Stimulated activated CD4-positive, alpha-beta T cell treated with anti-CD3 and anti-CD28 coated beads, Interleukin-1b, Interleukin-23, amount 100 ng/mL, for 24 hours (primary cell): ENCODE measurements around the gene DLGAP1.

ENCODE experiments used
- DNase-seq, 4 experiments: peaks; one replicate each; pipeline ENCODE4 v3.0.0-alpha.2; 2020; ENCODE audit warnings: low read depth in 4 of 4, low spot score in 1 of 4

DLGAP1 gene

GRCh38 chr18:3830604-3831003, 624.5 kb downstream of the DLGAP1 start:
- no peak for DNase-seq

- DNase-seq = no peak
Measured at GRCh38 chr18:3827236-3827845, 627.8 kb downstream of the DLGAP1 start.

DNA sequence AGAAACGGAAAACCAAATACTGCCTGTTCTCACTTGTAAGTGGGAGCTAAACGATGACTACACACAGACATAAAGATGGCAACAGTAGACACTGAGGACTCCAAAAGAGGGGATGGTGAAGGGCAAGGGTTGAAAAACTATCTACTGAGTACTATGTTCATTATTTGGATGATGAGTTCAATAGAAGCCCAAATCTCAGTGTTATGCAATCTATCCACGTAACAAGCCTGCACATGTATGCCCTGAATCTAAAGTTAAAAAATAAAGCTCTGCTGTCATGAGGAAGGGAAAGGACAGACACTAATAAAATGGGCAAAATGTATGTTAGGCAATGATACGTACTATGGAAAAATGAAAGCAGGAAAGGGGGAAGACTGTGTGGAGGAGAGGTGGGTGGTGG, 629.1 kb downstream of the DLGAP1 start:
- DNase-seq = no peak

DNA sequence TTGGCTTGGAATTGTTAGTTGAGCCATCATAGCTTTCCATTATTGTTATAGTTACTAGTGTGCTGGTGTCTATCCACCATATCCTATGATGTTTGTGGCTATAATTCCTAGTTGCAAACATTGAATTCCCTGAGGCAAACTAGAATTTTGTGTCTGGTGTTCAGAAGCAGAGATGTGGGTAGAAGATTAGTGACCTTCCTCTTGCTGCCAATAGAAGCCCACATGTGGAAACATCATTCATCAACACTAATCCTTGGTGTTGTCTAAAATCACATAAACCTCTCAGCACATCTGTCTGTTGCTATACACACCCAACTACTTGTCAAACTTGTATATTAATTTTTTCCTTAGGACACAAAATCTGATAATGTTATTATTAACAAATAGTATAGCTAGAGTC, 631.0 kb downstream of the DLGAP1 start:
- no peak for DNase-seq

- no peak for DNase-seq
Measured at GRCh38 chr18:3823073-3823472, 632.0 kb downstream of the DLGAP1 start.

DNA sequence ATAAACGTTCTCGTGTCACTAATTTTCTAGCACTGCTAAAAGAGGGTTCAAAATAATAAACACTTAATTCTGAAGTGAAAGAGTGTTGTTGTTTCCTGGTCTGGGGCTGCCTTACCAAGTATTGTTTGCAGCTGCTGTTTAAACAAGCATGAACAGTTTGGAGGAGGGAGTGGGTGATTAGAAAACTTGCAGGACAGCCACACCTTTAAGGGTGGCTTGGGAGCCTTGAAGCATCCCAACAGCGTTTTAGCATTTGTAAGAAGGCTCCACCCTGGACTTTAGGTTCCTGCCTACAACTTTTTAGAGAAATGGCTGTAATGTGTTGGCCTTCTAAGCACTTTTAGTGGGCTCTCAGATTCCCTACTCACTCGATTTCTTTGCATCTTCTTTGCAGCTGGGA, 633.6 kb downstream of the DLGAP1 start:
- DNase-seq = no peak

DNA sequence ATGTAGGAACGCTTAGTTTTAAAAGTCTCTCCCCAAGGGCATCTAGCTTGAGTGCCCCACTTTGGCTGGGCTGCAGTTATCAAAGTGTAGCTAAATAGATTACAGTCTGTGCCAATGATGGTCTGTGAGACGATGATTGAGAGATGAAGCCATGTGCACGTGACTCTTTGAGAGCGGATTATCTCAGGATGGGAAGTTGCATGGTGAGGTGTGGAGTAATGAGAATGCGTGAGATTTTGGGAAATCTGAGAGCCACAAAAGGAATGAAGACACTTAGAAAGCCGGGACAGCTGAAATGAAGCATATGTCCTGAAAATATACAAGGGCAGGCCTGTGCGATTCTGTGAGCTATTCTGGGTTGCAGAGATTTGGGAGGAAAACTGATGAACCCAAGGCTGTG, 635.1 kb downstream of the DLGAP1 start:
- no peak for DNase-seq

GRCh38 chr18:3816610-3817363, 638.3 kb downstream of the DLGAP1 start:
- DNase-seq = no peak

DNA sequence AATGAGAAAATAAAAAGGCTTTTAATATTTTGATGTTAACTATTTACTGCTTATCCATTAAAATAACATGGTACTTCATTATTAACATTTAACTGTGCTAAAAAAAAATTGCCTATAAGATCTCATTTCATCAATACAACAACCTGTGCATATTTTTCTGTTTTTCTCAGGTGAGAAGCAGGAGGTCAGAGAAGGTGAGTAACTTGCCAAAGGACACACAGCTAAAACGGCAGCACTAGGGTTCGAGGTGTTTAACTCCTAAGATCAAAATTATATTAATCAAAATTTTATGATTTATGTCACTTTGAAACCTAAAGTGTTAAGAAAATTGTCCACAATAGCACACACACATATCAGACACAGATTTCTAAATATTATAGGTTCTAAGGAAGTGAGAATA, 639.1 kb downstream of the DLGAP1 start:
- DNase-seq = no peak

DNA sequence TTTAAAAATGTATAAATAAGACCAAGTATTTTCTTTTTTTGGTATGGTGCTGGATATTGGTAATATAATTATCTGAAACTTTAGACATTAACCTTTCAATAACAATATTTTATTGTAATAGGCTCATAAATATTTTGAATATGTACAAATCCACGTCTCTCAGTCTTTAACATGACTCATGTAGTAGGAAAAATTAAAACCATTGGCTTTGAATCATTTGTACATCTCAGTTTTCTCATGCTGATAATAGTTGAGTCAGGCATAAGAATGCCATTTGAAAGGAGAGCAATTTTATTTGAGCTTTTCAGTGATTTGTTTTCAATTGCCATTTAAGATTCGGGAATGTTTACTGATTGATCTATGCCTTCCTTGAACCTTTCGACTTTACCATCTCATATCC, 640.3 kb downstream of the DLGAP1 start:
- DNase-seq = no peak

DNA sequence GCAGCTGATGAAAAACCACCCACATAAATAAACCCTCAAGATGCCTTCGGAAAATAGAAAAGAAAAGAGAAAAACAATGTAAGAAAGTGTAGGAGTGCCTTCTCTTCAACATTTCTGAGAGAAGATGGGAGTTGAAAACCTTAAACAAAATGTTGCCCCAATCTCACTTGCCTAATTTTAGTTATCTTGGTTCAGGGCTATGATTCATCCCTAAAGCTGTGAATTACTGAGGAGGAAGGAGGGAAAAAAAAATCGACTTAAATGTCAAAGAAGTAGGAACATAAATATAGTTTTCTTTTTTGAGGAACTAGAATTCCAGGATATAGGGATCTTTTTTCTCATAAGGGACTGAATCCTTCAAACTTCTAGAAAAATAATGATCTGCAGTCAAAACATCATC, 644.8 kb downstream of the DLGAP1 start:
- no peak for DNase-seq

DNA sequence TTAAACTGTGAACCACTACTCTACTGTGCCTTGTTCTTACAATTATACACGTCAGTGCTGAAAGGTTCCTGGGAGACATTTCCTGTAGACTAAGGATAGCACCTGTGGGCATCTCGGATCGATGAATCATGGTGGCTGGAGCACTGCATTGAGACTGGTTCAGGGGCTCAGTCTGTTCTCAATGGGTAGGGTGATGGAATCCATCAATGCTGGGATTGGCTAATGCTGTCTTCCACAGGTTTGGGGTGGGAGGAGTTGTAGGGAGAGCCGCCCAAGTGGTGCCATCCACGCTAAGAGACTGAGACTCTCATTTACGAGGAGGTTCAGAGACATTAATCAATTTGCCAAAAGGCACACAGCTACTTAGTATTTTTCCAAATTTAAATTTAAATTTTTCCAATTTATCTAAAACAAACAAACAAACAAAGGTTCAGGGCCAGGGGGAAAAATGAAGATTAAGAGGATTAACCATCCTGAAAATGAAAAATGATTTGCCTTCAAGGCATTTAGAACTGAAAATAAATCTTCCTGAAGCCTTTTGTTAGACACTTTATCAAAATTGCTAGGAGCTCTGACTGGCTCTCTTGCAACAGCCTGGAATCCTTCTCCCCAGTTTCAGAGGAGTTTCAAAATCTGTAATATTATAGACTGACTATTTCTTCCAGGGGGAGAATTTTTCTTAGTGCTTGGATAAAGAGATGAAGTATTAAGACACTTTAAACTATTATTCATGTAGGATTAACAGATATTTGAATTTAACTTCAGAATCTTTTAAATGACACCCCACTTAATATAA, 645.9 kb downstream of the DLGAP1 start:
- DNase-seq = no peak

GRCh38 chr18:3806656-3807055, 648.5 kb downstream of the DLGAP1 start:
- DNase-seq = no peak

- no peak for DNase-seq
Measured at GRCh38 chr18:3804336-3804735, 650.8 kb downstream of the DLGAP1 start.

DNA sequence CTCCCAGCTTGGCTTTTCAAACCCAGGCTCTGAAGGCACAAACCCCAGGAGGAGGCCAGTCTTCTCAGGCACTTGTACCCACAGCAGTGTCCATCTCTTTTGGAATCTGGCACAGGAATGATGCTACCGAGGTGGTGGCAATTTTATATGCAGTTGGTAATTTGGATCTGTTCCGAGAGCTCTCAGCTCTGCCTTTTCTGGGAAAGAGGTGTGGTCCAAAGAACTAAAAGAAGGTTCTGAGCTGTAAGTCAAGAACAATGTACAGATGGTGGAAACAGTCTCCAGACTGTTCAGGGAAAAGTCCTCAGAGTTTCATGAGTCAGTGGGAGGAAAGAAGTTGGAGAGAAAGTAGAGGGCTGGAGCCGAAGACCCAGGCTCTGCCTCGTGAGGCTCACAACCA, 651.8 kb downstream of the DLGAP1 start:
- DNase-seq = no peak

GRCh38 chr18:3799515-3799914, 655.6 kb downstream of the DLGAP1 start:
- DNase-seq = no peak

- DNase-seq = no peak
Measured at GRCh38 chr18:3798032-3798431, 657.1 kb downstream of the DLGAP1 start.

DNA sequence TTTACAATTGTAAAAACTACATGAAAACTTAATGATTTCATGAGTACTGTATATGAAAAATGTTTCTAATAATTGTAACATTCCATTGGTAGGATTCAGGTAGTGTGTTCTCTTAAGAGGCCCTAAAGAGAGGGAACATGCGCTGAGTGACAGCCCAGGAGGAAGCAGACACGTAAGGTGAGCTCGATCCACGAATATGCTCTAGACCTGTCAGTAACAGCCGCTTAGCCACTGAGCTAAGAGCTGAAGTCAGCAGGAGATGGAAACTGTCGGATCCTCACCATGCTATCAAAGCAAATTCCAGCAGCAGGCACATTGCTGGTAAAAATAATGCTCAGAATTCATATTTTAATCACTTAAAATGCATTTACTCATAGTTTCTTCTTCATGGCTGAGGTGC, 658.7 kb downstream of the DLGAP1 start:
- no peak for DNase-seq

GRCh38 chr18:3794537-3795348, 660.4 kb downstream of the DLGAP1 start:
- no peak for DNase-seq

DNA sequence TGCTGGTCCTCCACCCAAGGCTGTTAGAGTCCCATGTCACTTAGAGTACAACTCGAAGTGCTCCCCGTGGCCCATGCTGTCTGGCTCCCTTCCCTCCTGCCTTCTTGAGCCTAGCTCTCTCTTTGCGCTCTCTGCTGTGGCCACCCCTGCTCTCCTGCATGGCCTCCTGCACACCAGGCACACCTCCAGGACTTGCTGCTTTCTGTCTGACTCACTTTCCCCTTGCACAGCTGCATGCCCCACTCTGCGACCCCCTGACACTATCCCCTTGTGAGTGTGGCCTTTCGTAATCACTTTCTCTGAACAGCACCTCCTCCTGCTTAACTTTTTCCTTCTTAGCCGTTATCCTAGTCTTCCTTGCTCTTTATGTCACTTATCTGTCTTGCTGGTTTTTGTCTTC, 661.6 kb downstream of the DLGAP1 start:
- DNase-seq = no peak

GRCh38 chr18:3793111-3793510, 662.0 kb downstream of the DLGAP1 start:
- no peak for DNase-seq
